Activated CD8-positive, alpha-beta memory T cell treated with anti-CD3 and anti-CD28 coated beads, Interleukin-2, amount 50 U/mL, for 1 hour (primary cell): ENCODE results near the gene CSNK2B.

Experiments
- DNase-seq: peaks from one replicate; pipeline ENCODE4 v3.0.0-alpha.2; 2020; ENCODE audit errors: extremely low read depth

CSNK2B gene

DNA sequence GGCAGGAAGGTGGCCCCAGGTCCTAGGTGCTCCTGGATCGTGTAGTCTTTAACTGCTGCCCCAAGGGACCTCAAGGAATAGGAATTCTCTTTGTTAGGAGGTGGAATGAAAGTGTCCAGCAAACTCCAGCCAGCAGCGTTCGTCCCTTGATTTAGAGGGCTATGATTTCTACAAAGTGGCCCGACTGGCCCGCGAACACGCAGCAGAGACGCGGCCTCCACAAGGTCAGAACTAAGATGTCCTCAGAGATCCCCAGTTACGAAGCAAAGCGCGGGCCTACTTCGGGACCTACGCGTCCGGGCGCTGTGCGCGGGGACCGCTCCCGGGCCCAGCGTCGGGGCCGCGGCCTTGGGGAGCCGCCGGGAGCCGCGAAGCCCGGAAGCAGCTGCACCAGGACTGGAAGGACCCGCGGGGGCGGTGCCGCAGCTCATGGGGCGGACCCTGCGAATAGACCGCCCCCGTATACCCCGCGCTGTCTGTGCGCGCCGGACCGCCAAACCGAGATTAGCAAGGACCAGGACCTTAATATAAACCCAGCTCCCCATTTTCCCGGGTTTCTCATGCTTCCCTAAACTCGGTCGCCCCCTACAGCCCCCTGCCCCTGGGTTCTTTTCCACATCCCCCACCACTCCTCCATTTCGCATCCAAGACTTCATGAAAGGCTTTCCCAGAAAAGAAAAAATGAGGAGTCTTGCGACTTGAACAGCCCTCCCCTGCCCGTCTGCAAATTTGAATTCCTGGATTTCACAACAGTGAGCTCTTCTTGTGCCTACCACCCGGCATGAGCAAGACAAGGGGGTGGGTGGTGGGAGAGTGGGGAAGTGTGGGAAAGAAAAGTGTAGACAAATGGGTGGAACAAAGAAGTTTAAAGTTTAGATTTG lies 5.3 kb upstream of the CSNK2B start, which contains the start of gene C6orf47:
C6orf47 (minus strand) TSS at position 398 of the 881 bp plus-strand sequence. CDS start 831 bp downstream, outside the sequence.
- DNase-seq: peak; percentile 40

DNA sequence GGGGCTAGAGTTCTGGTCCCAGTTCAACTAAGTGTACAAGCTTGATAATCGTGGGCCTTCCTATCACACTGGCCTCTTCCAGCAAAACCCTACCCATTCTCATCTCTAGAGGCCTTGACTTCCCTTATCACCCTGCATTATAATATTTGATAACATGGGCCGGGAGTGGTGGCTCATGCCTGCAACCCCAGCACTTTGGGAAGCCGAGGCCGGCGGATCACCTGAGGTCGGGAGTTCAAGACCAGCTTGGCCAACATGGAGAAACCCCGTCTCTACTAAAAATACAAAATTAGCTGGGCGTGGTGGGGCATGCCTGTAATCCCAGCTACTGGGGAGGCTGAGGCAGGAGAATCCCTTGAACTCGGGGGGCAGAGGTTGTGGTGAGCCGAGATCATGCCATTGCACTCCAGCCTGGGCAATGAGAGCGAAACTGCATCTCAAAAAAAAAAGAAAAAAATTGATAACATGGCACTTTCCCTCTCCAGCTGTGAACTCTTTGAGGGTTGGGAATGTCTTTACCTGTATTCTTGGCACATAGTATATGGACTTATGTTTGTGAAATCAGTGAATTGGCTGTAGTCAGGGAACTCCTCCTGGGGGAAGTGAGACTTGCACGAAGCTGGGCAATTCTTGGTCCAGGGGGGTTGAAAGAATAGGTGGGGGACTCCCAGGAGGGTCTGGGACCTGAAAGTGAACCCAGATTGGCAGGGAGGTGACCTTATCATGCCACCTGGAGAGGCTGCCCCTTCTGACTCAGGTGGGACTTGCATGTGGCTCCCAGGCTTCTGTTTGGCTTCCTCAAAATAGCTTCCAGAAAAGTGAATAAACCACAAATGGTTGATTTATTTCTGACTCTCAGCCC lies 4.4 kb upstream of the CSNK2B start:
- DNase-seq: no peak

DNA sequence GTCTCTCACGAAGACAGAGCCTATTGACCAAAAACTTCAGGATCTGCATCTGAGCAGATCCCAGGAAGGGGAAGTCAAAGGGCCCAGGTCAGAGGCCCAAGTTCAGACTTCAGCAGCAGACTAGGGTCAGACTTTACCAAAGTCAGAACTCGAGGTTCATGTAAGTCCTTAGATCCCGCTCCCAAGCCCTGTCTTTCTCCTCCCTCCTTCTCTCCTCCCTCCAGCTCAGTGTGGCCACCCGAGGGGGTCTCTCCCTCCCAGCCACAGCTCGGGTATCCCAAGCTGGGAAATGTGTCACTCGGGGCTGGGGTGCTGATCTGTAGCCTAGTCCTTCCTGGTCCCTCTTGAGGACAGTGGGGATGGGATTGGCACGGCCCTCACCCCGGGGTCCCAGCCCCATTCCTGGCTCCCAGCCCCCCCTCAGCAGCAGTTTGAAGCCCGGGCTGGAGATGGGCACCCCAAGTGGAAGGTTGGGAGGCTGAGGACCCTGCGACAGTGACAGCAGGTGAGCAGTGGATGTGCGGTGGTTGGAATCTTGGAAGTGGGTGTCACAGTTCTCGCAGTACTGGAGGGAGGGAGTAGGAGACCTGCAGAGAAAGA lies 3.7 kb upstream of the CSNK2B start:
- DNase-seq: no peak

GRCh38 chr6:31663126-31663960 lies 2.5 kb upstream of the CSNK2B start:
- no peak for DNase-seq

GRCh38 chr6:31663961-31664789 lies 1.7 kb upstream of the CSNK2B start:
- no peak for DNase-seq

DNA sequence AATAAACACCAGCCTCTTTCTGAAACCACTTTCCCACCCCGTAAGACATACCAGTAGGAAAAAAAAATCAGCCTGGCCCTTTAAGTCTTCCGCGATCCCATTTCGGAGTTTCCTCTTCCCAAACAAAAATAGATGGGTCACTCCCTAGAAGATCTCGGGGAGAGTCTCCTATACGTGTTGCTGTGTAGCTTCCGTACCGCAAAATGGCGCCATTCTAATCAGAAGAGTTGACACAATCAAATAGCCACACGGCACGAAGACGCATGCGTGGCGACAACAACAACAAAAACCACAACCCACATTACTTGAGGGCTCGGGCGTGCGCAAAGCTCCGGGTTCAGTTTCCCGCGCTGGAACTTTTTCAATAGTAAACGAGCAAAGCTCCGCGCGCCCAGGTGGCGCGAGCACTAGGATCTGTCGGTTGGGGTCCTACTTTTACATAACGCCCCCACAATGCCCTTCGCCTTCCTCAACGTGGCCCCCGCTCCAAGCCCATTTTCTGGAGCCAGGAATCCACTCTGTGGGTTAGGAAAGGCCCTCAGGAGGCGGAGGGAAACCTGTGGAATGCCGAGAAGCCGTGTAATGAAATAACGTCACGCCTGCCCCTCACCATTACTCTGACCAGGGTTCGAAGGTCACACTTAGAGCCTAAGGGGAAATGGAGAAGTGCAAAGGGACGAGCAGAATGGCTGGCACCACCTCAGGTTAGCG lies 935 bp upstream of the CSNK2B start, which contains the start of gene GPANK1:
GPANK1 (minus strand) TSS at position 208 of the 711 bp plus-strand sequence. CDS start 519 bp downstream, outside the sequence.
- DNase-seq: peak; percentile 76

- DNase-seq: no peak
These were observed 571 bp downstream of the CSNK2B start for GRCh38 chr6:31666337-31666965.

DNA sequence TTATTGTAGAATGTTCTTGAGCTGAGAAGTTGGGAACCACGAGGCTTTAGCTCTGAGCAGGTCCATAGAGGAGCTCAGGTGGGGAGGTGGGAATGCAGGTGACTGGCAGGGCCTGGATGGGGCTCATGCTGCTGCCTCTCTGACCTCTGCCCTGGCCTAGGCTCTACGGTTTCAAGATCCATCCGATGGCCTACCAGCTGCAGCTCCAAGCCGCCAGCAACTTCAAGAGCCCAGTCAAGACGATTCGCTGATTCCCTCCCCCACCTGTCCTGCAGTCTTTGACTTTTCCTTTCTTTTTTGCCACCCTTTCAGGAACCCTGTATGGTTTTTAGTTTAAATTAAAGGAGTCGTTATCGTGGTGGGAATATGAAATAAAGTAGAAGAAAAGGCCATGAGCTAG lies 3.8 kb downstream of the CSNK2B start, which contains the start of gene LY6G5B:
LY6G5B (plus strand) TSS at position 301 of the 400 bp plus-strand sequence. CDS start 975 bp downstream, outside the sequence.
- no peak for DNase-seq

DNA sequence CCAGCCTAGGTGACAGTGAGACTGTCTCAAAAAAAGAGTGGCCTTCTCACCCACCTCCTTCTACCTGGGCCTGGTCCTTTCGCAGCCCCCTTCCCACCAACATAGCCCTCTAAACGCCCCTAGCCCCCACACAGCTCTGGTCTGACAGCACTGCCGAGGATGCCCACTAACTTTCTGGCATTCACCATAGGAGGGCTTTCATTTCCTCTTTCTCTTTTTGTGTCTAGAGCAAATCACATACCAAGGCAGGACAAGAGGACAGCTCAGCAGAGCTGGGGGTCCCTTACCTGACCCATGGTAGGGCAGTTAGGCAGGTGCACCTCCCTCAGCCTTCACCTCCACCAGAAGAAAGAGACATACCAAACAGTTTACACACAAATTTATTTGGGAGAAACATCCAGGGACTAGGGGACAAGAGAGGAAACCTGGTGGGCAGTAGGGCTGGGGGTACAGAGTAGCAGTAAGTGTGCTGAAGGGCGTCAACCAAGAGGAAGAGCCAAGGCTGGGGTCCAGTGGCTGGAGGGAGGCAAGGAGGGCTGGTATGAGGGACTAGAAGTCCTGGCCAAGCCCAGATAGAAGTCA lies 10.5 kb downstream of the CSNK2B start:
- no peak for DNase-seq

DNA sequence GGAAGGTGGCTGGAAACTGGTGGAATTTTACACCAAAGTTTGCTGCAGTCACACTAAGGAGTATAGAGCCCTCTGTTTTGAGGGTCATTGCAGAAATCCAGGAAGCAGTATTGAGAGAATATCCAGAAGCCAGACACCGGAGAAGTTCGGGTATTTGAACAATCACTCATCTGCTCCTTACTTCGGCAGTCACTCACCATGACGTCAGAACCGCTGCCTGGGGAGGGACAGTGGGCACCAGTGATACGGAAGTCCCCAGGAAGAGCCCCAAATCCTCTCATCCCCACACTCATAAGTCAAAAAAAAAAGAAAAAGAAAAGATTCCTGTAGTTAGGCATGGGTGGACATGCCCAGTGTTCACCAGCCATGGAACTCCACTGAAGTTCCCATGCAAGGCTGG lies 11.0 kb downstream of the CSNK2B start:
- DNase-seq: no peak

- DNase-seq: no peak
These were observed 12.1 kb downstream of the CSNK2B start for GRCh38 chr6:31677955-31678354.

DNA sequence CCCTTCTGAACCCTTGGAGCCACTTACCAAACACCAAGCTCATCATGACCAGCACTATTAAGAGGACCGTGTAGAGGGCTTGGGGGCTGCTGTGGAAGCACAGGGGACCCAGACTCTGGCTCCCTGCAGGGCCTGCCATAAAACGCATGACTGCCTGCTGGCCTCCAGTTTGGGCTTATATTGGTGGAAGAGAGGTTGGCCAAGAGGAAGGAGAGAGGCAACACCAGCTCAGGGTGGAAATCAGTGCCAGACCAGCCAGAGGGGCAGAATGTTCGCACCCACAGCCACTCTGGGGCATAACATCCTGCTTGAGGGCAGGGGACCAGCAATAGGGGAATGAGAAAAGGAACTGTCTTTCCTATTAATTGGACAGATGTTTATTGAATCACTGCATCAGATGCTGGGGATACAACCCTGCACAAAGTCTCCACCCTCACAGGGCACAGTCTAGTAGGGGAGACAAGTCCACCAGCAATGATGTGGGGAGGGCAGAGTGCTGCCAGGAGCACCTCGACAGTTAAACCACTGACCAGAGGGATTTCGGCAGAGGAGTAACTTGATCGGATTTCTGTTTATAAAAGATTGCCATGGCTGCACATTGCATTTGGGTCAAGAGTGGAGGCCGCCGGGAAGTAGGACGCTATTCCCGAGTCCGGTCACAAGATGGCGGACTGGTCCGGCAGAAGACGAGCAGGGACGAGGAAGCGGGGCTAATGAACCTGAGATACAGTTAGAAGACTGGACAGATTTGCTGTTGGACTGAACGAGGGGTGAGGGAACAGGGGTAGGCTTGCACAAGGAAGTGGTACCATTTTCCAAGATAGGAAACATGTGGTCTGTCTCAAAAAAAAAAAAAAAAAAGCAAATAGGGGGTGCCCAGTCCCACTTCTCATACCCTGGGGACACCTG lies 14.6 kb downstream of the CSNK2B start, which contains the start of gene LY6G5C:
LY6G5C (minus strand) TSS at position 842 of the 909 bp plus-strand sequence; CDS start at position 148, 694 bp downstream.
- DNase-seq: no peak

GRCh38 chr6:31681135-31681671 lies 15.3 kb downstream of the CSNK2B start:
- DNase-seq: no peak

DNA sequence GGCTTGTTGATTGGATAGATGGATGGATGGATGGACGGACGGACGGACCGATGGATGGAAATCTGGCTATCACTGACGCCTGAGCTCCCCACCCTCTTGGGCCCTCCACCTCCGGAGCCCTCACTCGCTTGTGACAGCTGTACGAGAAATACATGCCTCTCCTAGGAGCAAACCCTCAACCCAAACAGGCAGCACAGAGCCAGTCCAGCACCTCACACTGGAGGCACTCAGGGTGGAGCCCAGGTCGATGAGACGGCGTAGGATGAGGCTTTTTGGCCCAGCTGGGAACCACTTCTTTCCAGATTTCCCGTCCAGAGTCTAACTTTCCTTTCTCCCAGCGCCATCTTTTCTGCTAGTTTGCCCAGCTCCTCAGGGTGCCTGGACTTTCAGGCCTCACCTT lies 17.7 kb downstream of the CSNK2B start:
- DNase-seq: no peak

- no peak for DNase-seq
These were observed 20.6 kb downstream of the CSNK2B start for GRCh38 chr6:31686483-31686882.

- DNase-seq: no peak
These were observed 21.4 kb downstream of the CSNK2B start for GRCh38 chr6:31687321-31687720.
